IMR-90 (cell line): ENCODE results near the gene ADTRP. TPM values are rescaled to one million over a fixed set of nuclear protein-coding genes. Genes with fewer than 3 reads are reported as not detected.

Experiments used
- ATAC-seq: fragments of 200-7000 bp; cut with Tn5 transposase; 2 replicates; pipeline ENCODE4 v1.9.1; 2020; ENCODE audit warnings: low read depth, mild to moderate bottlenecking, moderate library complexity
- BruUV-seq: library from RNA; stranded (reverse); fragments of 400-500 nt; replicated peaks from 2 replicates; lab custom pipeline; 2021; lab: Mats Ljungman, UMichigan
- CTCF ChIA-PET: fragments of 300-600 bp; formaldehyde crosslinking; extraction: SDS; loops from one replicate; lab custom pipeline; 2021; ENCODE audit warnings: antibody characterized with exemption; lab: Yijun Ruan, JAX
- POLR2A ChIA-PET: fragments of 300-600 bp; sonication (Branson Sonifier 250); formaldehyde crosslinking; loops from one replicate; lab custom pipeline; 2022; ENCODE audit warnings: antibody characterized with exemption; ENCODE audit not compliant: unreplicated experiment; lab: Charles Lee
- DNase-seq: peaks from one replicate; pipeline ENCODE4 v3.0.0; 2013
- H2AFZ ChIP-seq: replicated peaks from 2 replicates; pipeline ENCODE3; 2013; ENCODE audit warnings: low read length, mild to moderate bottlenecking; ENCODE audit not compliant: poor library complexity
- H2AK5ac ChIP-seq: 2 replicates; pipeline ENCODE4 v1.6.1; 2013; ENCODE audit warnings: low read depth, low read length, inconsistent platforms
- H2AK9ac ChIP-seq: replicated peaks from 2 replicates; pipeline ENCODE3; 2013; ENCODE audit warnings: mild to moderate bottlenecking, low read depth, low read length, moderate library complexity; ENCODE audit not compliant: poor library complexity
- H2BK120ac ChIP-seq: 2 replicates; pipeline ENCODE4 v1.6.1; 2013; ENCODE audit warnings: low read depth, low read length, inconsistent platforms
- H2BK15ac ChIP-seq: 3 replicates; pipeline ENCODE4 v1.6.1; 2013; ENCODE audit warnings: low read depth, low read length, inconsistent platforms
- H2BK20ac ChIP-seq: 2 replicates; pipeline ENCODE4 v1.6.1; 2013; ENCODE audit warnings: low read depth, mild to moderate bottlenecking, inconsistent platforms, low read length, moderate library complexity
- H2BK5ac ChIP-seq: 2 replicates; pipeline ENCODE4 v1.6.1; 2013; ENCODE audit warnings: mild to moderate bottlenecking, low read depth, low read length, inconsistent platforms; ENCODE audit not compliant: poor library complexity, severe bottlenecking
- H3K14ac ChIP-seq: replicated peaks from 2 replicates; pipeline ENCODE4 v1.6.1; 2013; ENCODE audit warnings: low read depth, low read length, inconsistent platforms
- H3K18ac ChIP-seq: 2 replicates; pipeline ENCODE4 v1.6.1; 2013; ENCODE audit warnings: low read depth, low read length, control low read depth
- H3K23ac ChIP-seq: 2 replicates; pipeline ENCODE4 v1.6.1; 2013; ENCODE audit warnings: low read depth, low read length, inconsistent platforms
- H3K27ac ChIP-seq: 2 replicates; pipeline ENCODE4 v1.5.1; 2013; ENCODE audit warnings: mild to moderate bottlenecking, control low read depth, low read length; ENCODE audit not compliant: insufficient read depth
- H3K27me3 ChIP-seq: 2 replicates; pipeline ENCODE4 v1.6.1; 2013; ENCODE audit warnings: low read length; ENCODE audit not compliant: control insufficient read depth, insufficient read depth
- H3K36me3 ChIP-seq: 2 replicates; pipeline ENCODE4 v1.6.1; 2013; ENCODE audit warnings: low read length, mixed read lengths; ENCODE audit not compliant: control insufficient read depth, insufficient read depth
- H3K4ac ChIP-seq: 2 replicates; pipeline ENCODE4 v1.6.1; 2013; ENCODE audit warnings: low read depth, low read length, inconsistent platforms
- H3K4me1 ChIP-seq: 2 replicates; pipeline ENCODE4 v1.6.1; 2013; ENCODE audit warnings: low read length, mixed read lengths; ENCODE audit not compliant: control insufficient read depth, insufficient read depth
- H3K4me2 ChIP-seq: 2 replicates; pipeline ENCODE4 v1.6.1; 2013; ENCODE audit warnings: low read depth, mild to moderate bottlenecking, control low read depth, low read length, moderate library complexity
- H3K4me3 ChIP-seq: 2 replicates; pipeline ENCODE4 v1.5.1; 2013; ENCODE audit warnings: low read depth, mild to moderate bottlenecking, control low read depth, low read length, moderate library complexity; ENCODE audit not compliant: insufficient read depth
- H3K56ac ChIP-seq: 2 replicates; pipeline ENCODE4 v1.6.1; 2013; ENCODE audit warnings: low read length, inconsistent platforms; ENCODE audit not compliant: insufficient read depth; ENCODE audit errors: extremely low read depth
- H3K79me1 ChIP-seq, 2 experiments: 2 replicates each; pipeline ENCODE4 v1.6.1; 2013; ENCODE audit warnings: low read length in 2 of 2, inconsistent platforms in 1 of 2, low read depth in 1 of 2
- H3K9ac ChIP-seq: 2 replicates; pipeline ENCODE4 v1.6.1; 2013; ENCODE audit warnings: low read depth, low read length, control low read depth
- H3K9me1 ChIP-seq: 2 replicates; pipeline ENCODE4 v1.6.1; 2013; ENCODE audit warnings: low read length, inconsistent platforms; ENCODE audit not compliant: insufficient read depth
- H3K9me3 ChIP-seq: 2 replicates; pipeline ENCODE4 v1.6.1; 2013; ENCODE audit warnings: low read length; ENCODE audit not compliant: control insufficient read depth, insufficient read depth
- H4K20me1 ChIP-seq: 2 replicates; pipeline ENCODE4 v1.6.1; 2013; ENCODE audit warnings: low read length, inconsistent platforms; ENCODE audit not compliant: insufficient read depth
- H4K5ac ChIP-seq: 2 replicates; pipeline ENCODE4 v1.6.1; 2013; ENCODE audit warnings: mild to moderate bottlenecking, low read depth, low read length, control low read depth
- H4K8ac ChIP-seq, 2 experiments: 2 replicates each; pipeline ENCODE4 v1.6.1; 2013; ENCODE audit warnings: low read depth in 2 of 2, low read length in 2 of 2, control low read depth in 1 of 2, inconsistent platforms in 1 of 2
- H4K91ac ChIP-seq: 2 replicates; pipeline ENCODE4 v1.6.1; 2013; ENCODE audit warnings: low read depth, low read length, inconsistent platforms; ENCODE audit not compliant: insufficient read depth
- BHLHE40 ChIP-seq: fragments of 150-350 bp; IDR thresholded peaks from 2 replicates; pipeline ENCODE4 v1.6.1; 2016; ENCODE audit warnings: mild to moderate bottlenecking, low read depth, low read length
- CEBPB ChIP-seq: IDR thresholded peaks from 2 replicates; pipeline ENCODE4 v1.6.1; 2012; ENCODE audit warnings: low read depth, low read length, improper control_type of control experiment
- CHD1 ChIP-seq: IDR thresholded peaks from 2 replicates; pipeline ENCODE4 v1.6.1; 2012; ENCODE audit warnings: low read depth, low read length, improper control_type of control experiment
- CTCF ChIP-seq: conservative IDR thresholded peaks from 2 replicates; pipeline ENCODE4 v1.5.1; 2012; ENCODE audit warnings: mild to moderate bottlenecking, low read depth, low read length, improper control_type of control experiment
- ELK1 ChIP-seq: fragments of 150-350 bp; IDR thresholded peaks from 2 replicates; pipeline ENCODE4 v1.6.1; 2016; ENCODE audit warnings: low read depth, mild to moderate bottlenecking, low read length, moderate library complexity, borderline replicate concordance
- FOS ChIP-seq: fragments of 150-350 bp; IDR thresholded peaks from 2 replicates; pipeline ENCODE4 v1.6.1; 2016; ENCODE audit warnings: low read depth, low read length
- MAFK ChIP-seq: IDR thresholded peaks from 2 replicates; pipeline ENCODE4 v1.6.1; 2012; ENCODE audit warnings: low read depth, low read length, improper control_type of control experiment
- MAZ ChIP-seq: IDR thresholded peaks from 2 replicates; pipeline ENCODE4 v1.6.1; 2012; ENCODE audit warnings: low read depth, mild to moderate bottlenecking, low read length, improper control_type of control experiment, moderate library complexity, borderline replicate concordance
- MXI1 ChIP-seq: IDR thresholded peaks from 2 replicates; pipeline ENCODE4 v1.6.1; 2012; ENCODE audit warnings: low read depth, mild to moderate bottlenecking, low read length, moderate library complexity, borderline replicate concordance
- NFE2L2 ChIP-seq: fragments of 150-350 bp; IDR thresholded peaks from 2 replicates; pipeline ENCODE4 v1.6.1; 2016; ENCODE audit warnings: low read depth, mild to moderate bottlenecking, low read length
- POLR2A ChIP-seq: IDR thresholded peaks from 2 replicates; pipeline ENCODE4 v1.6.1; 2012; ENCODE audit warnings: mild to moderate bottlenecking, low read depth, low read length
- RAD21 ChIP-seq: IDR thresholded peaks from 2 replicates; pipeline ENCODE4 v1.6.1; 2012; ENCODE audit warnings: low read length, improper control_type of control experiment
- RCOR1 ChIP-seq: IDR thresholded peaks from 2 replicates; pipeline ENCODE4 v1.6.1; 2012; ENCODE audit warnings: mild to moderate bottlenecking, low read length, improper control_type of control experiment; ENCODE audit not compliant: insufficient replicate concordance
- RFX5 ChIP-seq: IDR thresholded peaks from 2 replicates; pipeline ENCODE4 v1.8.0; 2012; ENCODE audit warnings: low read depth, mild to moderate bottlenecking, low read length, moderate library complexity
- SMC3 ChIP-seq: fragments of 150-350 bp; IDR thresholded peaks from 2 replicates; pipeline ENCODE4 v1.6.1; 2016; ENCODE audit warnings: low read depth, mild to moderate bottlenecking, antibody characterized with exemption, low read length, moderate library complexity
- USF2 ChIP-seq: fragments of 150-350 bp; IDR thresholded peaks from 2 replicates; pipeline ENCODE4 v1.6.1; 2017; ENCODE audit warnings: mild to moderate bottlenecking, antibody characterized with exemption, low read length, low read depth
- WGBS, 2 experiments: methylation state at CpG; one replicate each; pipeline versions ENCODE4 v1.1.5 to v1.1.7; 2013; ENCODE audit warnings: missing lambda C conversion rate in 2 of 2; ENCODE audit not compliant: insufficient read length in 1 of 2; ENCODE audit errors: extremely low coverage in 2 of 2; 5-methylcytosine and 5-hydroxymethylcytosine counted together
- dilution Hi-C: fragments of 300-500 bp; cut with HindIII; formaldehyde crosslinking; loops from one replicate; pipeline ENCODE4 v1.14.3; 2018; ENCODE audit warnings: low sequenced_read_pairs; ENCODE audit not compliant: unreplicated experiment
- in situ Hi-C: fragments of 300-500 bp; cut with MboI; formaldehyde crosslinking; loops from 3 replicates; pipeline ENCODE4 v1.14.3; 2019; ENCODE audit warnings: low sequenced_read_pairs, inconsistent platforms, mixed read lengths
- intact Hi-C: fragments of 100-400 bp; cut with micrococcal nuclease; formaldehyde crosslinking; loops from 2 replicates; pipeline ENCODE4 v1.10.0; 2022
- polyA plus RNA-seq, 3 experiments: library from polyadenylated mRNA; depleted of rRNA; stranded (reverse); fragments of >200 nt; gene quantifications; 2 replicates each; pipeline ENCODE4 v1.2.3, GENCODE V29; 2012; ENCODE audit warnings: low replicate concordance in 1 of 3
- total RNA-seq: library from RNA; depleted of rRNA; stranded (reverse); fragments of >200 nt; gene quantifications from 2 replicates; pipeline ENCODE4 v1.2.3, GENCODE V29; 2012

Gene ADTRP
- total and polyA plus RNA-seq, 2 of the 4 experiments (the other 2 are of a cell fraction), result 0.50 to 0.72 TPM

GRCh38 chr6:11701573-11701972, 77.0 kb downstream of the ADTRP start:
- Histone ChIP-seq H3K4me3 (no peak overlapping the region), H4K8ac (peak overlapping the region in 1 of 2 experiments; percentile 35; a peak in 1 of 4 replicates), H2AK9ac (no peak overlapping the region), H4K5ac (no peak overlapping the region), H3K4me2 (no peak overlapping the region), H2AK5ac (peak overlapping the region; percentile 36; the same call in 1 of the 2 replicates), H3K23ac (no peak overlapping the region), H3K18ac (no peak overlapping the region), H2BK15ac (peak overlapping the region; percentile 82; the same call in 2 of the 3 replicates), H3K79me1 (no peaks in the 10 kb centered on the region), H3K27ac (no peak overlapping the region), H3K14ac (no peak overlapping the region), H3K4ac (peak overlapping the region; percentile 30; the same call in 1 of the 2 replicates), H4K20me1 (no peaks in the 10 kb centered on the region), H4K91ac (no peak overlapping the region), H3K4me1 (peaks cover 6% of the 10 kb centered on the region; the same call in 1 of the 2 replicates), H3K56ac (no peak overlapping the region), H3K9me1 (peaks cover 16% of the 10 kb centered on the region), H3K9me3 (no peaks in the 10 kb centered on the region), H3K36me3 (no peaks in the 10 kb centered on the region), H2BK120ac (no peak overlapping the region; the same call in 1 of the 2 replicates), H2AFZ (no peak overlapping the region), H2BK5ac (no peak overlapping the region), H3K9ac (no peak overlapping the region), H2BK20ac (no peak overlapping the region), H3K27me3 (no peaks in the 10 kb centered on the region)
- dilution Hi-C loops, result no loop called here
- no TSS peak for BruUV-seq
- in situ Hi-C loops, result loop anchor here (10.0 kb wide), 1 partner anchor 303 kb away; no protein-coding TSS in a partner anchor
- 93% methylated on average over 3 of the region's 6 CpGs; no CpG with 5 or more reads in 1 of the 2 experiments for WGBS, 2 experiments
- intact Hi-C loops, result loop anchor here (5.0 kb wide), 4 partner anchors 44 to 376 kb away; no protein-coding TSS in a partner anchor
- ChIA-PET POLR2A (no interaction called here), CTCF (no interaction called here)
- DNase-seq (no peak), ATAC-seq (no peak)
- TF ChIP-seq SMC3 (no peak), NFE2L2 (no peak), RCOR1 (no peak), POLR2A (no peak), MXI1 (no peak), RFX5 (no peak), ELK1 (no peak), MAZ (no peak), CEBPB (no peak), MAFK (no peak), BHLHE40 (no peak), CHD1 (no peak), FOS (no peak), CTCF (no peak), RAD21 (no peak), USF2 (no peak)
